HepG2 (cell line): ENCODE measurements around the gene THSD4. TPM values are rescaled to one million over a fixed set of nuclear protein-coding genes. Genes with fewer than 3 reads are reported as not detected.

Experiments used
- ATAC-seq: fragments of 200-7000 bp; cut with Tn5 transposase; 3 replicates; pipeline ENCODE4 v1.9.1; 2020; ENCODE audit warnings: mild to moderate bottlenecking, moderate library complexity
- BruUV-seq: library from RNA; stranded (reverse); fragments of 400-500 nt; replicated peaks from 2 replicates; lab custom pipeline; 2021; lab: Mats Ljungman, UMichigan
- CTCF ChIA-PET: fragments of 300-600 bp; formaldehyde crosslinking; extraction: SDS; loops from one replicate; lab custom pipeline; 2021; ENCODE audit warnings: low total read pairs, inconsistent platforms, low intra/inter-chr PET ratio; lab: Yijun Ruan, JAX
- POLR2A ChIA-PET: fragments of 350-600 bp; sonication (Branson Sonifier 250); formaldehyde crosslinking; loops from one replicate; lab custom pipeline; 2020; ENCODE audit warnings: antibody characterized with exemption, inconsistent platforms; lab: Yijun Ruan, JAX
- DNase-seq: peaks from one replicate; pipeline ENCODE4 v3.0.0-alpha.2; 2015; ENCODE audit warnings: low spot score
- FAIRE-seq: peaks from 3 replicates; lab custom pipeline; 2011; peaks lifted over from hg19 to GRCh38; lab: Jason Lieb, UNC
- H2AFZ ChIP-seq: one replicate; pipeline ENCODE4 v1.6.1; 2011; ENCODE audit warnings: low read length, inconsistent platforms
- H3K27ac ChIP-seq: fragments of 300-600 bp; 3 replicates; pipeline ENCODE4 v1.8.0; 2011; ENCODE audit warnings: mixed run types, mild to moderate bottlenecking, mixed read lengths, low read length, inconsistent platforms; ENCODE audit not compliant: insufficient read depth; ENCODE audit errors: extremely low read length
- H3K27me3 ChIP-seq, 2 experiments: fragments of 200-600 bp in 1 of 2; 2 replicates in 1 of 2; 3 replicates in 1 of 2; pipeline versions ENCODE4 v1.6.0 to v1.8.0; 2011; ENCODE audit warnings: low read length in 2 of 2, mild to moderate bottlenecking in 2 of 2, moderate library complexity in 2 of 2, inconsistent platforms in 1 of 2; ENCODE audit not compliant: insufficient read depth in 2 of 2, control insufficient read depth in 1 of 2
- H3K36me3 ChIP-seq, 2 experiments: fragments of 200-600 bp in 1 of 2; replicated peaks in 1 of 2; 2 replicates in 1 of 2; 3 replicates in 1 of 2; pipeline versions ENCODE4 v1.5.1 to v1.8.0; 2011; ENCODE audit warnings: low read length in 2 of 2, inconsistent platforms in 1 of 2; ENCODE audit not compliant: insufficient read depth in 2 of 2, control insufficient read depth in 1 of 2
- H3K4me1 ChIP-seq: 2 replicates; pipeline ENCODE4 v1.5.1; 2012; ENCODE audit warnings: low read length, inconsistent platforms; ENCODE audit not compliant: insufficient read depth
- H3K4me2 ChIP-seq: 2 replicates; pipeline ENCODE4 v1.6.0; 2011; ENCODE audit warnings: low read depth, low read length, inconsistent platforms
- H3K4me3 ChIP-seq, 3 experiments: fragments of 200-600 bp in 1 of 3; sonication (generic), shearing (Covaris generic) in 1 of 3; replicated peaks in 1 of 3; 2 replicates each; pipeline ENCODE4 v1.5.1; 2011 to 2016; ENCODE audit warnings: low read length in 3 of 3, inconsistent platforms in 2 of 3, low read depth in 2 of 3, mild to moderate bottlenecking in 2 of 3, control low read depth in 1 of 3, mixed read lengths in 1 of 3; ENCODE audit not compliant: insufficient read depth in 1 of 3
- H3K79me2 ChIP-seq: one replicate; pipeline ENCODE4 v1.6.1; 2011; ENCODE audit warnings: low read length, inconsistent platforms; ENCODE audit not compliant: insufficient read depth
- H3K9ac ChIP-seq: 2 replicates; pipeline ENCODE4 v1.6.0; 2011; ENCODE audit warnings: mild to moderate bottlenecking, low read depth, low read length, inconsistent platforms; ENCODE audit not compliant: insufficient read depth
- H3K9me3 ChIP-seq: 2 replicates; pipeline ENCODE4 v1.5.1; 2012; ENCODE audit warnings: mild to moderate bottlenecking, low read length
- H4K20me1 ChIP-seq: 2 replicates; pipeline ENCODE4 v1.6.0; 2011; ENCODE audit warnings: inconsistent platforms, mild to moderate bottlenecking, low read length, moderate library complexity; ENCODE audit not compliant: insufficient read depth
- CENPX ChIP-seq: sonication (generic); formaldehyde crosslinking; IDR thresholded peaks from 2 replicates; pipeline ENCODE4 v1.9.0; 2021; ENCODE audit warnings: mild to moderate bottlenecking, missing genetic modification reagents, moderate library complexity
- FOXC1 ChIP-seq: sonication (generic); formaldehyde crosslinking; IDR thresholded peaks from 2 replicates; pipeline ENCODE4 v1.8.0; 2022; ENCODE audit warnings: mild to moderate bottlenecking, missing genetic modification reagents, borderline replicate concordance
- FOXJ3 ChIP-seq: sonication (generic); formaldehyde crosslinking; IDR thresholded peaks from 2 replicates; pipeline ENCODE4 v1.4.0; 2020; ENCODE audit warnings: missing genetic modification reagents, mild to moderate bottlenecking, borderline replicate concordance
- HNRNPK ChIP-seq: fragments of 200-400 bp; formaldehyde crosslinking; IDR thresholded peaks from 2 replicates; pipeline ENCODE4 v1.6.1; 2018; ENCODE audit warnings: low read length, low read depth, moderate library complexity, mild to moderate bottlenecking; ENCODE audit not compliant: poor library complexity, severe bottlenecking
- HOXA7 ChIP-seq: sonication (generic); formaldehyde crosslinking; IDR thresholded peaks from 2 replicates; pipeline ENCODE4 v1.8.1; 2022; ENCODE audit warnings: mild to moderate bottlenecking, missing genetic modification reagents, moderate library complexity
- MTF2 ChIP-seq: sonication (generic); formaldehyde crosslinking; IDR thresholded peaks from 2 replicates; pipeline ENCODE4 v1.5.0; 2020; ENCODE audit warnings: missing genetic modification reagents, borderline replicate concordance
- PAF1 ChIP-seq: IDR thresholded peaks from 2 replicates; pipeline ENCODE4 v1.6.1; 2016; ENCODE audit warnings: missing genetic modification reagents, missing compliant biosample characterization
- ZFP82 ChIP-seq: sonication (generic); formaldehyde crosslinking; IDR thresholded peaks from 2 replicates; pipeline ENCODE4 v1.5.1; 2020; ENCODE audit warnings: mild to moderate bottlenecking, missing genetic modification reagents, borderline replicate concordance
- ZNF672 ChIP-seq: sonication (generic); formaldehyde crosslinking; IDR thresholded peaks from 2 replicates; pipeline ENCODE4 v1.8.1; 2022; ENCODE audit warnings: missing genetic modification reagents
- ZNF782 ChIP-seq: sonication (generic); formaldehyde crosslinking; IDR thresholded peaks from 2 replicates; pipeline ENCODE4 v1.4.0; 2020; ENCODE audit warnings: missing genetic modification reagents, mild to moderate bottlenecking, borderline replicate concordance
- ZNF816 ChIP-seq: sonication (generic); formaldehyde crosslinking; IDR thresholded peaks from 2 replicates; pipeline ENCODE4 v1.8.0; 2022; ENCODE audit warnings: missing genetic modification reagents, mild to moderate bottlenecking, borderline replicate concordance
- ZNF83 ChIP-seq: sonication (generic); formaldehyde crosslinking; IDR thresholded peaks from 2 replicates; pipeline ENCODE4 v1.4.0; 2020; ENCODE audit warnings: missing genetic modification reagents, mild to moderate bottlenecking, borderline replicate concordance
- WGBS: methylation state at CpG from one replicate; pipeline ENCODE4 v1.1.6; 2017; ENCODE audit warnings: low lambda C conversion rate; 5-methylcytosine and 5-hydroxymethylcytosine counted together
- in situ Hi-C: cut with HindIII; loops from 2 replicates; pipeline ENCODE4 v1.10.0; 2017; ENCODE audit warnings: low pct_unique_long_range_greater_than_20kb; ENCODE audit not compliant: extremely low pct_ligation_motif_present
- intact Hi-C: fragments of 100-400 bp; cut with micrococcal nuclease; formaldehyde crosslinking; loops from one replicate; pipeline ENCODE4 v1.10.0; 2022; ENCODE audit not compliant: unreplicated experiment
- polyA plus RNA-seq, 8 experiments: library from polyadenylated mRNA; depleted of rRNA in 3 of 8; stranded (reverse) in 7 of 8; unstranded in 1 of 8; fragments of >200 nt; fragmentation: Illumina TruSeq in 4 of 8; extraction: Trizol in 4 of 8; gene quantifications; 2 replicates each; pipeline versions ENCODE4 v1.2.1 to v1.2.3, GENCODE V29; 2011 to 2016; ENCODE audit warnings: low read depth in 4 of 8, missing spikeins in 1 of 8, mixed read lengths in 1 of 8; ENCODE audit not compliant: insufficient read depth in 1 of 8
- total RNA-seq, 5 experiments: library from RNA; depleted of rRNA; stranded (reverse); fragments of >200 nt; fragmentation: Illumina TruSeq; extraction: Trizol; gene quantifications; 2 replicates each; pipeline ENCODE4 v1.2.3, GENCODE V29; 2016; ENCODE audit warnings: low read depth in 1 of 5
- TF ChIP-seq, protein P1 (sequence below): sonication (generic); formaldehyde crosslinking; IDR thresholded peaks from 2 replicates; pipeline ENCODE4 v1.5.0; 2020; ENCODE audit warnings: missing genetic modification reagents
- TF ChIP-seq, protein P2 (sequence below): sonication (generic); formaldehyde crosslinking; IDR thresholded peaks from 2 replicates; pipeline ENCODE4 v1.5.1; 2020; ENCODE audit warnings: missing genetic modification reagents, mild to moderate bottlenecking, borderline replicate concordance
- TF ChIP-seq, protein P3 (sequence below): sonication (generic); formaldehyde crosslinking; IDR thresholded peaks from 2 replicates; pipeline ENCODE4 v1.5.1; 2020; ENCODE audit warnings: mild to moderate bottlenecking, missing genetic modification reagents

Gene THSD4
- total and polyA plus RNA-seq, 2 of the 13 experiments (the other 11 are each of a cell fraction or from before 2014, with no cell fraction given) = 0.07 to 0.21 TPM

DNA sequence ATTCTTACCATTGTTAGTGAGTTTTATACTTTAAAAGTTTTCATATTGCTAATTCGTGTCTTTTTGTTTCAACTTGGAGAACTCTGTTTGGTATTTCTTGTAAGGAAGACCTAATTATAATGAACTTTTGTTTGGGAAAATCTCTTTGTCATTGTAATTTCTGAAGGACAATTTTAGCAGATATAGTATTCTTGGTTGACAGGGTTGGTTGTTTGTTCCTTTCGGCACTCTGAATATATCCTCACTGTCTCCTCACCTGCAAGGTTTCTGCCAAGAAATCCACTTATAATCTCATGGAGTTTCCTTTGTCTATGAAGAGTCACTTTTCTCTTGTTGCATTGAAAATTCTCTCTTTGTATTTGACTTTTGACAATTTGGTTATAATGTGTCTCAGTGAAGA is 469.9 kb downstream of the THSD4 start:
- H3K27ac ChIP-seq = no peak overlapping the region
- peaks cover 8% of the 10 kb centered on the region for H3K9me3 ChIP-seq
- no peak for TF ChIP-seq ZNF83 (CRISPR knock-in tag)
- no peak for TF ChIP-seq MTF2 (CRISPR knock-in tag)
- no peak for TF ChIP-seq ZFP82 (CRISPR knock-in tag)
- TF ChIP-seq ZNF816 (CRISPR knock-in tag) = no peak
- TF ChIP-seq HNRNPK = no peak
- TF ChIP-seq, protein P1, sequence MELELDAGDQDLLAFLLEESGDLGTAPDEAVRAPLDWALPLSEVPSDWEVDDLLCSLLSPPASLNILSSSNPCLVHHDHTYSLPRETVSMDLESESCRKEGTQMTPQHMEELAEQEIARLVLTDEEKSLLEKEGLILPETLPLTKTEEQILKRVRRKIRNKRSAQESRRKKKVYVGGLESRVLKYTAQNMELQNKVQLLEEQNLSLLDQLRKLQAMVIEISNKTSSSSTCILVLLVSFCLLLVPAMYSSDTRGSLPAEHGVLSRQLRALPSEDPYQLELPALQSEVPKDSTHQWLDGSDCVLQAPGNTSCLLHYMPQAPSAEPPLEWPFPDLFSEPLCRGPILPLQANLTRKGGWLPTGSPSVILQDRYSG (CRISPR knock-in tag) = no peak
- no peak for TF ChIP-seq CENPX (CRISPR knock-in tag)
- ChIA-PET CTCF (no interaction called here), POLR2A (no interaction called here)
- FAIRE-seq (no peak), DNase-seq (no peak), ATAC-seq (no peak)
- H3K9ac ChIP-seq = no peak overlapping the region
- H3K36me3 ChIP-seq = no peaks in the 10 kb centered on the region
- H3K4me2 ChIP-seq = no peak overlapping the region
- no peaks in the 10 kb centered on the region for H3K79me2 ChIP-seq
- intact Hi-C loops (no loop called here), in situ Hi-C loops (no loop called here)
- H3K27me3 ChIP-seq = no peaks in the 10 kb centered on the region
- H4K20me1 ChIP-seq = no peaks in the 10 kb centered on the region
- no TSS peak for BruUV-seq
- H3K4me3 ChIP-seq = no peak overlapping the region
- 18% methylated on average over 2 of the region's 2 CpGs for WGBS
- H3K4me1 ChIP-seq = no peaks in the 10 kb centered on the region
- no peak overlapping the region for H2AFZ ChIP-seq

DNA sequence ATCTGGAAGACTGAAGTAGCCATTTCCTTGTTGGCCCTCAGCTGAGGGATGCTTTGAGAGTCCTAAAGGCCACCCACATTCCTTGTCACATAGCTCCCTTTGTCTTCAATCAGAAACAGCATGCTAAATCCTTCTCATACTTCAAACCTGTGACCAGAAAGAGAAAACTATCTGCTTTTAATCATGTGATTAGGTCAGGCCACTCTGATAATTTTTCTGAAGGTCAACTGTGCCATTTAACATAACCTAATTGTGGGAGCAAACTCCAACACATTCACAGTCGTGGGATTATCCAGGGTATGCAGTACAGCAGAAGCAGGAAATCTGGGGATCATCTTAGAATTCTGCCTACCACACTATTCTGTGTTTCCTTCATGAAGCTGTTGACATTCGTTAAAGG is 471.2 kb downstream of the THSD4 start:
- DNase-seq = no peak
- no TSS peak for BruUV-seq
- ChIA-PET CTCF (no interaction called here), POLR2A (no interaction called here)
- 17% methylated on average over 2 of the region's 2 CpGs for WGBS
- H3K4me1 ChIP-seq = no peaks in the 10 kb centered on the region
- intact Hi-C loops (no loop called here), in situ Hi-C loops (no loop called here)
- peaks cover 8% of the 10 kb centered on the region for H3K9me3 ChIP-seq
- no peaks in the 10 kb centered on the region for H3K27me3 ChIP-seq
- no peak overlapping the region for H3K4me2 ChIP-seq
- H2AFZ ChIP-seq = no peak overlapping the region
- no peak overlapping the region for H3K4me3 ChIP-seq
- no peak for ATAC-seq
- H3K27ac ChIP-seq = no peak overlapping the region
- no peaks in the 10 kb centered on the region for H4K20me1 ChIP-seq
- no peak for FAIRE-seq
- H3K9ac ChIP-seq = no peak overlapping the region
- no peak for TF ChIP-seq ZNF672 (CRISPR knock-in tag)
- no peak for TF ChIP-seq FOXC1 (CRISPR knock-in tag)
- TF ChIP-seq, protein P2, sequence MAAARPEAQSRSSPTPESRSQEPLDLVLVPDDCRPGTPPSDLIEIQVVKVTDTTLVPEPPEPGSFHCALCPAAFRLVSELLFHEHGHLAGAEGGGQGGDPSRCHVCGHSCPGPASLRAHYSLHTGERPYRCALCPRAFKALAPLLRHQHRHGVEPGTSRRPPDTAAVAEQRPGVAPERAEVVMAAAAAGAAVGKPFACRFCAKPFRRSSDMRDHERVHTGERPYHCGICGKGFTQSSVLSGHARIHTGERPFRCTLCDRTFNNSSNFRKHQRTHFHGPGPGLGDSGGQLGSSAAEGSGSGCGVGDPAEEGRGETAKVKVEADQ (CRISPR knock-in tag) = no peak
- TF ChIP-seq HOXA7 (CRISPR knock-in tag) = no peak
- TF ChIP-seq ZNF782 (CRISPR knock-in tag) = no peak
- TF ChIP-seq PAF1 (CRISPR knock-in tag) = no peak
- TF ChIP-seq, protein P3, sequence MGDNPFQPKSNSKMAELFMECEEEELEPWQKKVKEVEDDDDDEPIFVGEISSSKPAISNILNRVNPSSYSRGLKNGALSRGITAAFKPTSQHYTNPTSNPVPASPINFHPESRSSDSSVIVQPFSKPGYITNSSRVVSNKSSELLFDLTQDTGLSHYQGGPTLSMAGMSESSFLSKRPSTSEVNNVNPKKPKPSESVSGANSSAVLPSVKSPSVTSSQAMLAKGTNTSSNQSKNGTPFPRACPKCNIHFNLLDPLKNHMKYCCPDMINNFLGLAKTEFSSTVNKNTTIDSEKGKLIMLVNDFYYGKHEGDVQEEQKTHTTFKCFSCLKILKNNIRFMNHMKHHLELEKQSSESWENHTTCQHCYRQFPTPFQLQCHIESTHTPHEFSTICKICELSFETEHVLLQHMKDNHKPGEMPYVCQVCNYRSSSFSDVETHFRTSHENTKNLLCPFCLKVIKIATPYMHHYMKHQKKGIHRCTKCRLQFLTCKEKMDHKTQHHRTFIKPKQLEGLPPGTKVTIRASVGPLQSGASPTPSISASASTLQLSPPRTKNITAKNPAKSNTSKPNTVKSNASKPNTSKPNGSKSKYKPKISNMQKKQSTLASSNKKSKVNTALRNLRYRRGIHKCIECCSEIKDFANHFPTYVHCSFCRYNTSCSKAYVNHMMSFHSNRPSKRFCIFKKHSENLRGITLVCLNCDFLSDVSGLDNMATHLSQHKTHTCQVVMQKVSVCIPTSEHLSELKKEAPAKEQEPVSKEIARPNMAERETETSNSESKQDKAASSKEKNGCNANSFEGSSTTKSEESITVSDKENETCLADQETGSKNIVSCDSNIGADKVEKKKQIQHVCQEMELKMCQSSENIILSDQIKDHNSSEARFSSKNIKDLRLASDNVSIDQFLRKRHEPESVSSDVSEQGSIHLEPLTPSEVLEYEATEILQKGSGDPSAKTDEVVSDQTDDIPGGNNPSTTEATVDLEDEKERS (CRISPR knock-in tag) = no peak
- TF ChIP-seq FOXJ3 = no peak
- no peaks in the 10 kb centered on the region for H3K79me2 ChIP-seq
- H3K36me3 ChIP-seq = no peaks in the 10 kb centered on the region
